Measurements from ENCODE around the gene PPP1R1C. TPM values are rescaled to one million over a fixed set of nuclear protein-coding genes. Genes with fewer than 3 reads are reported as not detected.

Gene PPP1R1C
- polyA plus RNA-seq, 4 donors = 0.33 to 2.4 TPM; not detected in 2

GRCh38 chr2:182068811-182069210 lies 83.2 kb downstream of the PPP1R1C start:
- WGBS, 3 donors = 75 to 90% (median 76%) methylated on average over 3 of the region's 3 CpGs
- H3K4me1 ChIP-seq (ENCODE audit: control insufficient read depth in 3 of 3, insufficient read depth in 2 of 3, low read depth in 1 of 3, low read length in 2 of 3) = no peaks in the 10 kb centered on the region
- H3K36me3 ChIP-seq (ENCODE audit: control insufficient read depth in 3 of 3, insufficient read depth in 2 of 3, low read depth in 1 of 3, low read length in 3 of 3) = no peaks in the 10 kb centered on the region
- DNase-seq = no peak
- no peak overlapping the region for H3K4me3 ChIP-seq (ENCODE audit: low read depth in 1 of 3, low read length in 3 of 3)
- H3K9me3 ChIP-seq (ENCODE audit: control insufficient read depth in 2 of 2, insufficient read depth in 1 of 2, low read depth in 1 of 2, low read length in 1 of 2) = no peaks in the 10 kb centered on the region
- no peak for FAIRE-seq
- no peaks in the 10 kb centered on the region for H3K27me3 ChIP-seq (ENCODE audit: control insufficient read depth in 3 of 3, insufficient read depth in 3 of 3, low read length in 3 of 3)
- H3K27ac ChIP-seq (ENCODE audit: low read depth in 1 of 3, low read length in 2 of 3) = peak overlapping the region in 1 of 3 donors; percentile 5

- Histone ChIP-seq H3K9me3 (ENCODE audit: control insufficient read depth in 2 of 2, insufficient read depth in 1 of 2, low read depth in 1 of 2, low read length in 1 of 2) (no peaks in the 10 kb centered on the region), H3K4me3 (ENCODE audit: low read depth in 1 of 3, low read length in 3 of 3) (no peak overlapping the region), H3K27ac (ENCODE audit: low read depth in 1 of 3, low read length in 2 of 3) (no peak overlapping the region), H3K4me1 (ENCODE audit: control insufficient read depth in 3 of 3, insufficient read depth in 2 of 3, low read depth in 1 of 3, low read length in 2 of 3) (no peaks in the 10 kb centered on the region), H3K27me3 (ENCODE audit: control insufficient read depth in 3 of 3, insufficient read depth in 3 of 3, low read length in 3 of 3) (no peaks in the 10 kb centered on the region), H3K36me3 (ENCODE audit: control insufficient read depth in 3 of 3, insufficient read depth in 2 of 3, low read depth in 1 of 3, low read length in 3 of 3) (no peaks in the 10 kb centered on the region)
- DNase-seq (no peak), FAIRE-seq (no peak)
Measured at GRCh38 chr2:182069416-182069815, 83.8 kb downstream of the PPP1R1C start.

- no peaks in the 10 kb centered on the region for H3K36me3 ChIP-seq (ENCODE audit: control insufficient read depth in 3 of 3, insufficient read depth in 2 of 3, low read depth in 1 of 3, low read length in 3 of 3)
- 68 to 95% (median 83%) methylated on average over 2 of the region's 2 CpGs for WGBS, 3 donors
- no peaks in the 10 kb centered on the region for H3K27me3 ChIP-seq (ENCODE audit: control insufficient read depth in 3 of 3, insufficient read depth in 3 of 3, low read length in 3 of 3)
- no peaks in the 10 kb centered on the region for H3K9me3 ChIP-seq (ENCODE audit: control insufficient read depth in 2 of 2, insufficient read depth in 1 of 2, low read depth in 1 of 2, low read length in 1 of 2)
- FAIRE-seq (no peak), DNase-seq (no peak)
- H3K27ac ChIP-seq (ENCODE audit: low read depth in 1 of 3, low read length in 2 of 3) = no peak overlapping the region
- H3K4me1 ChIP-seq (ENCODE audit: control insufficient read depth in 3 of 3, insufficient read depth in 2 of 3, low read depth in 1 of 3, low read length in 2 of 3) = no peaks in the 10 kb centered on the region
- H3K4me3 ChIP-seq (ENCODE audit: low read depth in 1 of 3, low read length in 3 of 3) = no peak overlapping the region
Measured at GRCh38 chr2:182069908-182070307, 84.3 kb downstream of the PPP1R1C start.

DNA sequence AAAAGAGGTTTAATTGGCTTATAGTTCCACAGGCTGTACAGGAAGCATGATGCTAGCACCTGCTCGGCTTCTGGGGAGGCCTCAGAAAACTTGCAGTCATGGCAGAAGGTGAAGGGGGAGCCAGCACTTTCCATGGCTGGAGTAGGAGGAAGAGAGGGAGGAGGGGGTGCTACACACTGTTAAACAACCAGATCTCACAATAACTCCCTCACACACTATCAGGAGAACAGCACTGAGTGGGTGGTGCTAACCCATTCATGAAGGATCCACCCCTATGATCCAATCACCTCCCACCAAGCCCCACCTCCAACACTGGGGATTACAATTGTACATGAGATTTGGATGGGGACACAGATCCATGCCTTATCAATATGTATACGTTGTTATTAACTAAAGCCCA lies 85.1 kb downstream of the PPP1R1C start:
- FAIRE-seq (no peak), DNase-seq (no peak)
- H3K4me1 ChIP-seq (ENCODE audit: control insufficient read depth in 3 of 3, insufficient read depth in 2 of 3, low read depth in 1 of 3, low read length in 2 of 3) = no peaks in the 10 kb centered on the region
- no peaks in the 10 kb centered on the region for H3K36me3 ChIP-seq (ENCODE audit: control insufficient read depth in 3 of 3, insufficient read depth in 2 of 3, low read depth in 1 of 3, low read length in 3 of 3)
- WGBS, 3 donors = 91 to 98% (median 94%) methylated on average over 2 of the region's 2 CpGs
- no peaks in the 10 kb centered on the region for H3K27me3 ChIP-seq (ENCODE audit: control insufficient read depth in 3 of 3, insufficient read depth in 3 of 3, low read length in 3 of 3)
- H3K4me3 ChIP-seq (ENCODE audit: low read depth in 1 of 3, low read length in 3 of 3) = no peak overlapping the region
- H3K27ac ChIP-seq (ENCODE audit: low read depth in 1 of 3, low read length in 2 of 3) = no peak overlapping the region
- H3K9me3 ChIP-seq (ENCODE audit: control insufficient read depth in 2 of 2, insufficient read depth in 1 of 2, low read depth in 1 of 2, low read length in 1 of 2) = no peaks in the 10 kb centered on the region

- H3K4me3 ChIP-seq (ENCODE audit: low read depth in 1 of 3, low read length in 3 of 3) = no peak overlapping the region
- H3K27ac ChIP-seq (ENCODE audit: low read depth in 1 of 3, low read length in 2 of 3) = no peak overlapping the region
- FAIRE-seq = no peak
- no peak for DNase-seq
- peaks cover 0 to 3% (median 0%) of the 10 kb centered on the region in 3 donors for H3K4me1 ChIP-seq (ENCODE audit: control insufficient read depth in 3 of 3, insufficient read depth in 2 of 3, low read depth in 1 of 3, low read length in 2 of 3)
- 82 to 87% (median 87%) methylated on average over 6 of the region's 6 CpGs for WGBS, 3 donors
- H3K36me3 ChIP-seq (ENCODE audit: control insufficient read depth in 3 of 3, insufficient read depth in 2 of 3, low read depth in 1 of 3, low read length in 3 of 3) = no peaks in the 10 kb centered on the region
- no peaks in the 10 kb centered on the region for H3K9me3 ChIP-seq (ENCODE audit: control insufficient read depth in 2 of 2, insufficient read depth in 1 of 2, low read depth in 1 of 2, low read length in 1 of 2)
- H3K27me3 ChIP-seq (ENCODE audit: control insufficient read depth in 3 of 3, insufficient read depth in 3 of 3, low read length in 3 of 3) = no peaks in the 10 kb centered on the region
Measured at GRCh38 chr2:182072861-182073260, 87.2 kb downstream of the PPP1R1C start.

DNA sequence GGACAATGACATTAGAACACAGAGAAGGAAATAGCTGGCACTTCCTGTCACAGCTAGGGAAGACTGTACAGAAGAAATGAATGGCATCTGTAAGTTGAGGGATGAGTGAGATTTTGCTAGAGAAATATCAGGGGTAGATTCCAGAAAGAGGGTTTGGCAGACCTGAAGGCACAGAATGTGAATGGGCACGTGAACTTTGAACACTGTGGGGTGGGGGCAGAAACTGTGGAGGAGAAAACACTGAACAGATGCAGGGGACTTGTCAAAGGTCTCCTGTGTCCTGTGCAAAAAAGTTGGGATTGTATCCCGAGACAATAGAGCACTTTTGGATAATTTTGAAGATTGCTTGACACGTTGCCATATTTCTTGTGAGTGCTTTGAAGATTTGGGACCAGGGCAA lies 88.0 kb downstream of the PPP1R1C start:
- Histone ChIP-seq H3K27me3 (ENCODE audit: control insufficient read depth in 3 of 3, insufficient read depth in 3 of 3, low read length in 3 of 3) (no peaks in the 10 kb centered on the region), H3K4me1 (ENCODE audit: control insufficient read depth in 3 of 3, insufficient read depth in 2 of 3, low read depth in 1 of 3, low read length in 2 of 3) (peaks cover 0 to 3% (median 0%) of the 10 kb centered on the region in 3 donors), H3K36me3 (ENCODE audit: control insufficient read depth in 3 of 3, insufficient read depth in 2 of 3, low read depth in 1 of 3, low read length in 3 of 3) (no peaks in the 10 kb centered on the region), H3K27ac (ENCODE audit: low read depth in 1 of 3, low read length in 2 of 3) (no peak overlapping the region), H3K9me3 (ENCODE audit: control insufficient read depth in 2 of 2, insufficient read depth in 1 of 2, low read depth in 1 of 2, low read length in 1 of 2) (no peaks in the 10 kb centered on the region), H3K4me3 (ENCODE audit: low read depth in 1 of 3, low read length in 3 of 3) (no peak overlapping the region)
- DNase-seq (no peak), FAIRE-seq (no peak)
- 40 to 76% (median 61%) methylated on average over 3 of the region's 3 CpGs for WGBS, 3 donors

GRCh38 chr2:182077023-182077422 lies 91.4 kb downstream of the PPP1R1C start:
- Histone ChIP-seq H3K4me3 (ENCODE audit: low read depth in 1 of 3, low read length in 3 of 3) (no peak overlapping the region), H3K27me3 (ENCODE audit: control insufficient read depth in 3 of 3, insufficient read depth in 3 of 3, low read length in 3 of 3) (no peaks in the 10 kb centered on the region), H3K27ac (ENCODE audit: low read depth in 1 of 3, low read length in 2 of 3) (no peak overlapping the region), H3K36me3 (ENCODE audit: control insufficient read depth in 3 of 3, insufficient read depth in 2 of 3, low read depth in 1 of 3, low read length in 3 of 3) (no peaks in the 10 kb centered on the region), H3K9me3 (ENCODE audit: control insufficient read depth in 2 of 2, insufficient read depth in 1 of 2, low read depth in 1 of 2, low read length in 1 of 2) (no peaks in the 10 kb centered on the region), H3K4me1 (ENCODE audit: control insufficient read depth in 3 of 3, insufficient read depth in 2 of 3, low read depth in 1 of 3, low read length in 2 of 3) (peaks cover 0 to 7% (median 0%) of the 10 kb centered on the region in 3 donors)
- no peak for DNase-seq
- FAIRE-seq = no peak
- WGBS, 3 donors = 56 to 72% (median 71%) methylated on average over 5 of the region's 5 CpGs

DNA sequence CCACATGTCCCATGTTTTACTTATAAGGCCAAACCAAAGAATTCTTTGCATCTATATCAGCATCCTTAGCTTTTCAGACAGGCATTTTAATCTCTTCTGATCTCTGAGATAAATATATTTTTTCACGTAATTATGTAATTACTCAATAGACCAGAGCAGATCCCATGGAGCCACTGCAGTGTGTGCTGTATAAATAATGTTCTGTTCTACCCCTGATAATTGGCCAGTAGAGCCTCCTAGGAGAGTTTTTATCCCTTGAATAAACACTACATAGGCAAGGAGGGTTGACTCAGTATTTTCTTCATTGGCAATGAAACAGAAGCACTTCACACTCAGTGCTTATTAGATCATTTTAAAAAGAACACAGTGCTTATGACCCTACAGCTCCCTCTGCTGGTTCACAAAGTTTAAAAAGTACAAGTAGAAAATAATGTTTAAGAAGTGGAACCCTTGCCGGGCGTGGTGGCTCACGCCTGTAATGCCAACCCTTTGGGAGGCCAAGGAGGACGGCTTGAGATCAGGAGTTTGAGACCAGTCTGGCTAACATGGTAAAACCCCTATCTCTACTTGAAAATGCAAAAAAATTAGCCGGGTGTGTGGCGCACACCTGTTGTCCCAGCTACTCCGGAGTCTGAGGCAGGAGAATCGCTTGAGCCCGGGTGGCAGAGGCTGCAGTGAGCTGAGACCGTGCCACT lies 91.9 kb downstream of the PPP1R1C start:
- Histone ChIP-seq H3K36me3 (ENCODE audit: control insufficient read depth in 3 of 3, insufficient read depth in 2 of 3, low read depth in 1 of 3, low read length in 3 of 3) (no peaks in the 10 kb centered on the region), H3K27ac (ENCODE audit: low read depth in 1 of 3, low read length in 2 of 3) (no peak overlapping the region), H3K27me3 (ENCODE audit: control insufficient read depth in 3 of 3, insufficient read depth in 3 of 3, low read length in 3 of 3) (no peaks in the 10 kb centered on the region), H3K9me3 (ENCODE audit: control insufficient read depth in 2 of 2, insufficient read depth in 1 of 2, low read depth in 1 of 2, low read length in 1 of 2) (no peaks in the 10 kb centered on the region), H3K4me3 (ENCODE audit: low read depth in 1 of 3, low read length in 3 of 3) (no peak overlapping the region), H3K4me1 (ENCODE audit: control insufficient read depth in 3 of 3, insufficient read depth in 2 of 3, low read depth in 1 of 3, low read length in 2 of 3) (peaks cover 0 to 7% (median 0%) of the 10 kb centered on the region in 3 donors)
- DNase-seq = peak; percentile 79 to 86
- FAIRE-seq = no peak
- WGBS, 3 donors = 30 to 57% (median 40%) methylated on average over 11 of the region's 11 CpGs
